MM.1S (cell line): ENCODE data around the gene CR1L.
"Not testable (repeated sequence)": the region's sequence is repeated elsewhere in the genome, so short reads cannot be mapped to it uniquely, and the experiment has no call there.

Experiments
- EZH2phosphoT487 ChIP-seq: fragments of 300-600 bp; sonication (generic); IDR thresholded peaks from 2 replicates; pipeline ENCODE4 v1.6.1; 2018; ENCODE audit warnings: antibody characterized with exemption, low read length
- TF ChIP-seq, protein P1 (sequence below): fragments of 300-600 bp; sonication (generic); IDR thresholded peaks from 2 replicates; pipeline ENCODE4 v1.5.1; 2016; ENCODE audit warnings: antibody characterized with exemption, low read length, mixed read lengths

DNA sequence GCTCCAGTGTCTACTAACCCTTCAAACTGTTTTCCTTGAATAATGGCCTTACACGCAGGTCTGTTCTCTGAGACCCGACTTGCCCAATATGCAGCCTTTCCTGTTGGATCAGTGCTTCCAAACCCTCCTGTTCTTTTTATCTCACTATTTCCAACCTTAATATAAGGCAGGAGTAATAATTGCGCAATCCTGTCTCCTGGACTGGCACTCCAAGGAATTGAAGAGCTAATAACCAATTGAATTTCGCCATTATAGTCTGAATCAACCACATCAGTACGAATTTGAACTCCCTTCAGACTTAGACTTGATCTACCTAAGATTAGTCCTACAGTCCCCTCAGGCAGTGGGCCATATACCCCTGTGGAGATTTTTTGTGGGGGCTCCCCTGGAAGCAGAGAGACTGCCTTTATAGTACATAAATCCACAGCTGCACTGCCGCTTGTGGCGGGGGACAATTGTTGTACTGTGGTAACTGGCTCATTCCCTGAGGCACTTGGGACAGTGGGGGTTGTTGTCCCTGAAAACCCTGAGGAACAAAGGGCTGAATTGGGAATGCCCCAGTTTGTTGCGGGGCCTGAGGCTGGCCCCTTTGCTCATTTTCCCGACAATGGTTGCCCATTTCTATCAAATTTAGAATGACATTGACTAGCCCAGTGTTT, 6.3 kb upstream of the CR1L start:
- TF ChIP-seq, protein P1, sequence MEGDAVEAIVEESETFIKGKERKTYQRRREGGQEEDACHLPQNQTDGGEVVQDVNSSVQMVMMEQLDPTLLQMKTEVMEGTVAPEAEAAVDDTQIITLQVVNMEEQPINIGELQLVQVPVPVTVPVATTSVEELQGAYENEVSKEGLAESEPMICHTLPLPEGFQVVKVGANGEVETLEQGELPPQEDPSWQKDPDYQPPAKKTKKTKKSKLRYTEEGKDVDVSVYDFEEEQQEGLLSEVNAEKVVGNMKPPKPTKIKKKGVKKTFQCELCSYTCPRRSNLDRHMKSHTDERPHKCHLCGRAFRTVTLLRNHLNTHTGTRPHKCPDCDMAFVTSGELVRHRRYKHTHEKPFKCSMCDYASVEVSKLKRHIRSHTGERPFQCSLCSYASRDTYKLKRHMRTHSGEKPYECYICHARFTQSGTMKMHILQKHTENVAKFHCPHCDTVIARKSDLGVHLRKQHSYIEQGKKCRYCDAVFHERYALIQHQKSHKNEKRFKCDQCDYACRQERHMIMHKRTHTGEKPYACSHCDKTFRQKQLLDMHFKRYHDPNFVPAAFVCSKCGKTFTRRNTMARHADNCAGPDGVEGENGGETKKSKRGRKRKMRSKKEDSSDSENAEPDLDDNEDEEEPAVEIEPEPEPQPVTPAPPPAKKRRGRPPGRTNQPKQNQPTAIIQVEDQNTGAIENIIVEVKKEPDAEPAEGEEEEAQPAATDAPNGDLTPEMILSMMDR: not testable (repeated sequence)
- TF ChIP-seq EZH2phosphoT487: not testable (repeated sequence)
